MCF 10A (cell line): ENCODE results near the gene SWI5. TPM values are rescaled to one million over a fixed set of nuclear protein-coding genes. Genes with fewer than 3 reads are reported as not detected.

Experiments
- BruUV-seq: library from RNA; stranded (reverse); fragments of 400-500 nt; replicated peaks from 2 replicates; lab custom pipeline; 2021; lab: Mats Ljungman, UMichigan
- CTCF ChIA-PET: fragments of 300-600 bp; sonication (Branson Sonifier 250); formaldehyde crosslinking; extraction: SDS; loops from one replicate; lab custom pipeline; 2021; ENCODE audit warnings: antibody characterized with exemption, inconsistent platforms; lab: Yijun Ruan, JAX
- POLR2A ChIA-PET: fragments of 300-600, 350-650 bp; sonication (Branson Sonifier 250); formaldehyde crosslinking; extraction: SDS; loops from one replicate; lab custom pipeline; 2020; ENCODE audit warnings: antibody characterized with exemption, inconsistent platforms; lab: Yijun Ruan, JAX
- DNase-seq: peaks from one replicate; pipeline ENCODE4 v3.0.0-alpha.2; 2018; ENCODE audit not compliant: unreplicated experiment
- H3K27ac Mint-ChIP-seq: one replicate; pipeline ENCODE4 v1.8.0; 2022; ENCODE audit warnings: mild to moderate bottlenecking, low read depth, mixed read lengths; ENCODE audit not compliant: unreplicated experiment
- H3K27me3 Mint-ChIP-seq: one replicate; pipeline ENCODE4 v1.8.0; 2022; ENCODE audit warnings: mixed read lengths; ENCODE audit not compliant: insufficient read depth, unreplicated experiment
- H3K36me3 Mint-ChIP-seq: one replicate; pipeline ENCODE4 v1.8.0; 2022; ENCODE audit warnings: mild to moderate bottlenecking, moderate library complexity, mixed read lengths; ENCODE audit not compliant: insufficient read depth, unreplicated experiment
- H3K4me1 Mint-ChIP-seq: one replicate; pipeline ENCODE4 v1.8.0; 2022; ENCODE audit warnings: mixed read lengths; ENCODE audit not compliant: insufficient read depth, unreplicated experiment
- H3K4me3 Mint-ChIP-seq: one replicate; pipeline ENCODE4 v1.8.0; 2022; ENCODE audit warnings: mild to moderate bottlenecking, moderate library complexity, mixed read lengths; ENCODE audit not compliant: unreplicated experiment
- H3K9me3 Mint-ChIP-seq: one replicate; pipeline ENCODE4 v1.8.0; 2022; ENCODE audit warnings: mixed read lengths; ENCODE audit not compliant: unreplicated experiment
- CTCF ChIP-seq: fragments of 200-600 bp; IDR thresholded peaks from one replicate; pipeline ENCODE4 v1.8.0; 2022; ENCODE audit warnings: antibody characterized with exemption, mild to moderate bottlenecking; ENCODE audit not compliant: unreplicated experiment
- intact Hi-C: fragments of 100-400 bp; cut with micrococcal nuclease; formaldehyde crosslinking; loops from 2 replicates; pipeline ENCODE4 v1.14.1; 2022
- total RNA-seq: library from RNA; stranded (reverse); gene quantifications from 2 replicates; pipeline ENCODE4 v1.2.3, GENCODE V29; 2022

SWI5 gene
- total RNA-seq, 1 experiment from 2014 or later = 27.7 TPM

DNA sequence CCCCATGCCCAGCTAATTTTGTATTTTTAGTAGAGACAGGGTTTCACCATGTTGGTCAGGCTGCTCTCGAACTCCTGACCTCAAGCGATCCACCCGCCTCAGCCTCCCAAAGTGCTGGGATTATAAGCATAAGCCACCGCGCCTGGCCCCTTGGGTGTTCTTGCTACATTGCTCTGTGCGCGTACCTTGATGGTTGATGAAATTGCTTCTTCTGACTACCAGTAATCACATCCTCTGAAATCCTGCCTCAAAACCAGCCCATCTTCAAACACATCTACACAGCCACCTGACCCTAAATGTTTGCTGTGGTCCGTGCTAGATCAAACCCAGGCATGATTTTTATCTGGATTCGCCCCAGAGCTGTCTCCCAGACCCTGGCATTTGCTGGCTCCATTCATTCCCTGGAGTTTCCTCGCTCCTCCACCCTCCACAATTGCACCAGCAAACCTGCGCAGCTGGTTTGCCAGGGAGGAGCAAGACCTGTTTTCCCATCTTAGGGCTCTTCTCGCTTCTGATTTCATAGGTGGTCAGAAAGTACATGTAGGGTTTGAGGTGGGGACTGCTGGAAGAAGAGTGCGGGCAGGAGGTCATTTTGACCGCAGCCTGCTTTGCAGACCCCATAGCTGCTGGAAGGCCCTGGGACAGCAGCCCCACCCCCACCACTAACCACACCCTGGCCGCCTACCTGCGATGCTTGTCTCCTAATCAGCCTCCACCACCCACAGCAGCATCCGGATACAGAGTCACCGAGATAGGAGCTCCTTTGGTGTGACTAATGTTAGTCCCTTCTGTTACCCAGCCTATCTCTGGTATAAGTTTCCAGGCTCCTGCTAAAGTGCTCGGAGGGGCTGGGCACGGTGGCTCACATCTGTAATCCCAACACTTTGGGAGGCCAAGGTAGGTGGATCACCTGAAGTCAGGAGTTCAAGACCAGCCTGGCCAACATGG, 22.7 kb downstream of the SWI5 start:
- Mint-ChIP-seq H3K4me1 (peaks cover 7% of the 10 kb centered on the region), H3K36me3 (peaks cover 5% of the 10 kb centered on the region), H3K27ac (no peak overlapping the region), H3K27me3 (no peaks in the 10 kb centered on the region), H3K4me3 (no peak overlapping the region), H3K9me3 (no peaks in the 10 kb centered on the region)
- no TSS peak for BruUV-seq
- ChIA-PET CTCF (interaction anchor here (0.6 to 5.9 kb wide), 8 partner anchors 38 to 115 kb away, joined by 3 to 74 read pairs (median 5); no protein-coding TSS in a partner anchor), POLR2A (interaction anchor here (0.6 to 2.3 kb wide), 3 partner anchors 9 to 386 kb away, joined by 3 to 12 read pairs (median 4); no protein-coding TSS in a partner anchor)
- DNase-seq = no peak
- intact Hi-C loops = no loop called here
- TF ChIP-seq CTCF = no peak

DNA sequence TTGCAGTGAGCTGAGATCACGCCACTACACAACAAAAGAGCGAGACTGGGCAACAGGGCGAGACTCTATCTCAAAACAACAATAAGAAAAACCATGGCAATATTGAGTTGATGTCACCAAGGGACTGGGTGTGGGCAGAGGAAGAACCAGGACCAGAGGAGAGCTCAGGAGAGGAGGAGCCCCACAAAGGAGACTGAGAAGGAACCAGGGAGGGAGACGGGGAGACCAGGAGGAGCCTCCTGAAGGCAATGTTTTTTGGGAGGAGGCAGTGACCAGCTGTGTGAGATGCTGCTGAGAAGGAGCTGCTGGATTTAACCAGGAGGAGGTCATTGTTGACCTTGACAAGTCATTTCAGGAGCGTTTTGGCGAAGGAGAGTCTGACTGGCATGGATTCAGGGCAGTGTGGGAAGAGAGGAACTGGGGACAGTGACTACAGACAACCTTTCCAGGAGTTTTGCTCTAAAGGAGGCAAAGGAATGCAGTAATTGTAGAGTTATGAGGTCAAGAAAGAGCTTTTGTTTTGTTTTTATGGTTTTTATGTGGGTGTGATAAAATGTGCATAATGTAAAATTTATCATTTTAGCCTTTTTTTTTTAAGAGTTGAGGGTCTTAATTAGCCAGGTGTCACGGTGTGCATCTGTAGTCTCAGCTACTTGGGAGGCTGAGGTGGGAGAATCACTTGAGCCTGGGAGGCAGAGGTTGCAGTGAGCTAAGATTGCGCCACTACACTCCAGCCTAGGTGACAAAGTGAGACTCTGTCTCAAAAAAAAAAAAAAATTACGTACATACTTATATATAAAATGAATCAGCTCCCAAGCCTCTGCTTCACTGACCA, 28.3 kb downstream of the SWI5 start:
- H3K27ac Mint-ChIP-seq = peak overlapping the region; percentile 90
- peaks cover 17% of the 10 kb centered on the region for H3K36me3 Mint-ChIP-seq
- ChIA-PET CTCF (interaction anchor here (0.6 to 3.0 kb wide), 6 partner anchors 9 to 64 kb away, joined by 3 to 21 read pairs (median 6); no protein-coding TSS in a partner anchor), POLR2A (interaction anchor here (0.6 to 2.1 kb wide), 11 partner anchors 9 to 1498 kb away, joined by 3 to 11 read pairs (median 6); partner anchors contain the start of genes GOLGA2, ODF2, SWI5 and URM1)
- H3K4me1 Mint-ChIP-seq = peaks cover 15% of the 10 kb centered on the region
- intact Hi-C loops = no loop called here
- DNase-seq = no peak
- no peaks in the 10 kb centered on the region for H3K9me3 Mint-ChIP-seq
- no peaks in the 10 kb centered on the region for H3K27me3 Mint-ChIP-seq
- no TSS peak for BruUV-seq
- no peak for TF ChIP-seq CTCF
- H3K4me3 Mint-ChIP-seq = no peak overlapping the region

DNA sequence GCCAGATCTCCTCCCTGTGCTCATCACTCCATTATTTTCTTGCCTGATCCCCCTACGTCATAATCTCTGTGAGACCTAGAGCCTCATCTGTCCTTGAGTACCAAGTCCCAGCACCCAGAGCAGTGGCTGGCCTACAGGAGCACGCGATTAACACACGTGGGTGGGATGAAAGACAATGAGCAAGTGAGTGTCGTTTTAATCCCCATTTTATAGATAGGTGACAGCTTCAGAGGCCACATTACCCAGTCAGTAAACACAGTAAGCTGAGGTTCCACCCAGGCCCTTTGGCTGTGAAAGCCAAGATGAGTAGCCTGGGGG, 28.9 kb downstream of the SWI5 start:
- peak; percentile 28 for DNase-seq

More for the DNA sequence above, 28.9 kb downstream of the SWI5 start:
- no peak overlapping the region for H3K4me3 Mint-ChIP-seq
- intact Hi-C loops = no loop called here
- peak overlapping the region; percentile 90 for H3K27ac Mint-ChIP-seq
- peaks cover 23% of the 10 kb centered on the region for H3K36me3 Mint-ChIP-seq
- TF ChIP-seq CTCF = no peak
- CTCF ChIA-PET = interaction anchor here (0.6 to 3.0 kb wide), 4 partner anchors 9 to 63 kb away, joined by 3 to 21 read pairs (median 5); no protein-coding TSS in a partner anchor
- BruUV-seq = no TSS peak
- POLR2A ChIA-PET = interaction anchor here (1.0 to 2.1 kb wide), 9 partner anchors 9 to 151 kb away, joined by 3 to 11 read pairs (median 6); partner anchors contain the start of genes GOLGA2, ODF2, SWI5 and URM1
- H3K4me1 Mint-ChIP-seq = peaks cover 15% of the 10 kb centered on the region
- no peaks in the 10 kb centered on the region for H3K27me3 Mint-ChIP-seq
- H3K9me3 Mint-ChIP-seq = no peaks in the 10 kb centered on the region
